Fibroblast of gingiva (primary cell): ENCODE results near the gene RHOT1.
"Not testable (repeated sequence)": the region's sequence is repeated elsewhere in the genome, so short reads cannot be mapped to it uniquely, and the experiment has no call there.

Source experiments
- DNase-seq: peaks from one replicate; pipeline ENCODE4 v3.0.0-alpha.2; 2011; ENCODE audit warnings: low read depth

RHOT1 gene

DNA sequence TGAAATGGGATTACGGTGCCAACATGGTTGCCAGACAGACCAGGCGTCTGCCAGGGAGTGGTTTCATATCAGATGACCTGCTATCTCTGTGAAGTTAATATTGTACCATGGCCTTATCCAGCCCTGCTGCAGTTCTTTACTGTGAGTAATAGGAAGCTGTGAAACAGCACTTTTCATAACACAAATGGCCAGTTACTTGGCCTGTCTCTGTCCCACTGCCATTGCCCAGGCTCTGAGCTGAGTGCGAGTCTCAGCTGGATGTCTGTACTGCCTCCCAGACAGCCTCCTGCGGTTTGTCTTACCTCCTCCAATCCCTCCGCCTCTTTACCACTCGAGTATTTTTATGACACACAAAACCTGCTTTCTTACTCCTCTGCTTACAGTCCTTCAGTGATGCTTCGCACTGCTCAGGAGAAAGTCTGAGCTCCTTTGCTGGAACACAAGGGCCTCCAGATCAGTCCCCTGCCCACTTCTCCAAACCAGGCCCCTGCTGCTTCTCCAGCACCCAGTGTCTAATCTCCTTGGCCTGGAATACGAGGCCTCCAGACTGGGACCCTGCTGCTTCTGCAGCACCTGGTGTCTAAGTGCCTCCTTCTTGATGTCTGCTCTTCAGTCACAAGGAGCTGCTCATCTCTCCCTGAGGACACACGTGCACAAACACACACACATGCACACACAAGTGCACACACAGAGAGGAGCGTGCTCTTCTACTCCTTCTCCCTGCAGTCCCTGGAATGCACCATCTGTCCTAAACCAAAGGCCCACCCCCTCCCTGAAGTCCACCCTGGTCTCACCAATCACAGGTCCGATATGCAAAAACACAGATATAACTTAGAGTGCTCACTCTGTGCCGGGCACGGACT lies 17.1 kb upstream of the RHOT1 start:
- no peak for DNase-seq

DNA sequence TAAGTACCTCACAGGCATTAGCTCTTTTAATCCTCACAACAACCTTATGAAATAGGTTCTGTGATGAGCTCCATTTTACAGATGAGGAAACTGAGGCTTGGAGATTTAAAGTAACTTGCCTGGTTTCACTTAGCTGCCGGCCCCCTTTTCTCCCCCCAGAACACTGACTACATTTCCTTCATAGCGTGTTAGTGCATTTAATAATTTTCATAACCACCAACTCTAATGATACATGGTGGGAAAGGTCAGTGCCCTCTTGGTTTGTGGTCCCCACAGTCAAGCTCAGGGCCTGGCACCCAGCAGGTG lies 16.5 kb upstream of the RHOT1 start:
- DNase-seq: no peak

DNA sequence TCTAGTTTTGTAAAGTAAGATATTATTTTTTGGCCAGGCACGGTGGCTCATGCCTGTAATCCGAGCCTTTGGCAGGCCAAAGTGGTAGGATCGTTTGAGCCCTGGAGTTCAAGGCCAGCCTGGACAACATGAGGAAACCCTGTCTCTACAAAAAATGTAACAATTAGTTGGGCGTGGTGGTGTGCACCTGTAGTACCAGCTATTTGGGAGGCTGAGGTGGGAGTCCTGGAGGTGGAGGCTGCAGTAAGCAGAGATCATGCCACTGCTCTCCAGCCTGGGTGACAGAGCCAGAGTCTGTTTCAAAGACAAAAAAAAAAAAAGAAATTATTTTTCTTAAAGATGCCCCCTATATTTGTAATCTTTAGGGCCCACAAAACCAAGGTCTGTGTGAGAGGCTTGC lies 16.0 kb upstream of the RHOT1 start:
- DNase-seq: no peak

DNA sequence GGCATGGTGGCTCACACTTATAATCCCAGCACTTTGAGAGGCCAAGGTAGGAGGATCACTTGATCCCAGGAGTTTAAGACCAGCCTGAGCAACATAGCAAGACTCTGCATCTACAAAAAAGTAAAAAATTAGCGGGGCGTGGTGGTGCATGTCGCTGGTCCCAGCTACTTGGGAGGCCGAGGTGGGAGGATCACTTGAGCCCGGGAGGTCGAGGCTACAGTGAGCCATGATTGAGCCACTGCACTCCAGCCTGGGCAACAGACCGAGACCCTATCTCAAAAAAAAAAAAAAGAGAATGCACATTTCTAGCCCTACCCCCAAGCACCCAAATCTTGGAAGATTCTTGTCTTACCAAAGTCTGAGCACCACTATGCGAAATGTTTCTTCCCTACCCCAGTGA lies 15.6 kb upstream of the RHOT1 start:
- DNase-seq: no peak

DNA sequence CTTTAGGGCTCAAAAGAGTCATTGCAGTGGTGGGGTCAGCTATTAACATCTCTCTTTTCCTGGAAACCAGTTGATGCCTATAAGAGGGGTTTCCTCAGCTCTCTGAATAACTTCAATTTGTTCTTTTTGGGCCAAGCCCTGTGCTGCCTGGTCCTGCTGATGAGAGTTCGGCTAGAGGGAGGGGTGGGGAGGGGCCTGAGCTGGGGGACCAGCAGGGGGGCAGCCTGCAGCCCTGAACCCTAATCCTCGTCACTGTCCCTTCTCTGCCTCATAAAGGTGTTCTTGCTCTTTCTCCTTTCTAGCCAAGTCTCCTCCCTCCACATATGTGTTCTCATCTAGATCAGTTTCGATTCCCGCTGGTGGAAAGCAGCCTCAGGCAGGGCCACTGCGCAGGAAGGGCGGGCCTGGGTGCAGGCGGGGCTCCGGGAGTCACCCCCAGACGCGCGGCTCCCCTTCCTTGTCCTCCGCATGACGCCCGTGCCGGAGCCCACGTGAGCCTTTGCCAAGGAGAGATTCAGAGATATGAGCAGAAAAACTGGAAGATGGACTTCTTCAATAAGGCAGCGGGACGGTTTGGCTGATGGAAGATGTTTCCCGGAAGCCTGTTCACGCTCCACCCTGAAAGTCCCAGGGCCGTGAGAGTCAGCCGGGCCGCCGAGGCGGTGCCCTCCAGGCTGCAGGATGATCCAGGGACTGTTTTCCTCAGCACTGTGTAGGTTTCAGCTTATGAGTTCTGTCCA lies 15.0 kb upstream of the RHOT1 start:
- DNase-seq: peak; percentile 72

DNA sequence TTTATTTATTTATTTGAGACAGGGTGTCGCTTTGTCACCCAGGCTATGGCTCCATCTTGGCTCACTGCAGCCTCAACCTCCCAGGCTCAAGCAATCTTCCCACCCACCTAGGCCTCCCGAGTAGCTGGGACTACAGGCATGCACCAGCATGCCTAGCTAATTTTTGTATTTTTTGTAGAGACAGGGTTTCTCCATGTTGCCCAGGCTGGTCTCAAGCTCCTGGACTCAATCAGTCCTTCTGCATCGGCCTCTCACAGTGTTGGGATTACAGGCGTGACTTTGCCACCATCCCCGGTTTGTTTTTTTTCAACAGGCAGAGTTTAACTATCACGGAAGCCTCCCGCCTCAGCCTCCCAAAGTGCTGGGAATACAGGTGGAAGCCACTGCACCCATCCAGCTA lies 13.8 kb upstream of the RHOT1 start:
- not testable (repeated sequence) for DNase-seq

DNA sequence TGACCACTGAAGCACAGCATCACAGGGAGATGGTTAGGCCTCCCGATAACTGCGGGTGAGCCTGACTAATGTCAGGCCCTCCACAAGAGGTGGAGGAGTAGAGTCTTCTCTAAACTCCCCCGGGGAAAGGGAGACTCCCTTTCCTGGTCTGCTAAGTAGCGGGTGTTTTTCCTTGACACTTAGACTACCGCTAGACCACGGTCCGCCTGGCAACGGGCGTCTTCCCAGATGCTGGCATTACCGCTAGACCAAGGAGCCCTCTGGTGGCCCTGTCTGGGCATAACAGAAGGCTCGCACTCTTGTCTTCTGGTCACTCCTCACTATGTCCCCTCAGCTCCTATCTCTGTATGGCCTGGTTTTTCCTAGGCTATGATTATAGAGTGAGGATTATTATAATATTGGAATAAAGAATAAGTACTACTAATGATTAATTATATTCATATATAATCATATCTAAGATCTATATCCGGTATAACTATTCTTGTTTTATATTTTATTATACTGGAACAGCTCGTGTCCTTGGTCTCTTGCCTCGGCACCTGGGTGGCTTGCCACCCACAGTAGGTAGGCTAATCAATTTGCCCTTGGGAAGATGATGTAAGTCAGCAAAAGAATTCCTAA lies 6.7 kb upstream of the RHOT1 start:
- DNase-seq: peak; percentile 21

DNA sequence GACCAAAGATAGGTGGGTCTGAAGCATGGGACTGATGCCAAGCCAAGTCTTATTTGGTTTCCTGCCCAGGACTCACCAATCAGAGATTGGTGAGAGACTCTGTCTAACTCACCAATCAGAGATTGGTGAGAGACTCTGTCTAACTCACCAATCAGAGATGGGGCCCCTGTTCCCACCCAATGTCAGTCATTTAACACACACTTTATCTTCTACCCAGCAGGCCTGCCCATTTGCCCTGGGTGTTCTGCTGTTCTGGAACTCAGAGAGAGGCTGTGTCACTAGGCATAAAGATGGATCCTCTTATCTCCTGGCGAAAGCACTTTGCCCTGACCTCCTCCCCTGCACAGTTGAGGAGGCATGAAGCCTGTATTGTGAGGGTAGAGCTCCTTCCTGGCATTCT lies 5.4 kb upstream of the RHOT1 start:
- DNase-seq: no peak

DNA sequence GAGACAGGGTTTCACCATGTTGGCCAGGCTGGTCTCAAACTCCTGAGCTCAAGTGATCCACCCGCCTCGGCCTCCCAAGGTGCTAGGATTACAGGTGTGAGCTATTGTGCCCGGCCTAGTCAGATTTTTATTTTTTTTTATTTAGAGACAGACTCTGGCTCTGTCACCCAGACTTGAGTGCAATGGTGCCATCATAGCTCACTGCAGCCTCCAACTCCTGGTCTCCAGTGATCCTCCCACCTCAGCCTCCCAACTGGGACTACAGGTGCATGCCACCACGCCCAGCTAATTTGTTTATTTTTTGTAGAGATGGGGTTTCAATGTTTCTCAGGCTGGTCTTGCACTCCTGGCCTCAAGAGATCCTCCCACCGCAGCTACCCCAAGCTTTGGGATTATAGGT lies 2.8 kb upstream of the RHOT1 start:
- not testable (repeated sequence) for DNase-seq

DNA sequence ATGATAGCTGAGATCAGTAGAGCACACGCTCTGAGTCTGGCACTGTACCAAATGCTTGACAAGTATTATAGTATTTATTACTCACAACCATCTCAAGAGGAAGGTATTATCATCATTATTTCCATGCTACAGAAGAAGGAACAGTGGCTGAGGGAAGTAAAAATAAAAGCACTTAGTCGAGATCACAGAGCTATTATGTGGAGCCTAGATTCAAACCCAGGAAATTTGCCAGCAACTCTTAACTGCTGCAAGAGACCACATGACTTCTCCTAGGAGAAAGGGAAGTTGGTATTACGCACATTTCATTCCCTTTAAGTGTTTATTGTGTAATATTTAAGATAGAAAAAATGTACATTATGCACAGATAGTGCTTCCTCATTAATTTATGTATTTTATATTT lies 1.0 kb upstream of the RHOT1 start:
- peak; percentile 91 for DNase-seq

DNA sequence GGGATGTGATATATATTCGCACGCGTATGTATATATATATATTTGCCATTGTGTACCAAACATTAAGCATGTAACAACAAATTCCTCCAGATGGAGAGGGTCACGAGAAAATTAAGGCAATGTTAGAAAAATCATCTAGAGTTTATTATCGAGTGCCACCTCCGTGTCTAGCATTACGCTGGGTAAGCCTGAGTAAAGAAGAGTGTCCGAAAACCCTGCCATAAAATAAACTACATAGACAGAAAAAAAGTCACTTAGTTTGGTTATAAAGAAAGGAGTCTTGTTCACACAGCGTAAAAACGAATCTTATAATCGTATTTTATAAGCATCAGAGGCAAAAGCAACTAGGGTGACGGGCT lies 644 bp upstream of the RHOT1 start:
- DNase-seq: no peak

DNA sequence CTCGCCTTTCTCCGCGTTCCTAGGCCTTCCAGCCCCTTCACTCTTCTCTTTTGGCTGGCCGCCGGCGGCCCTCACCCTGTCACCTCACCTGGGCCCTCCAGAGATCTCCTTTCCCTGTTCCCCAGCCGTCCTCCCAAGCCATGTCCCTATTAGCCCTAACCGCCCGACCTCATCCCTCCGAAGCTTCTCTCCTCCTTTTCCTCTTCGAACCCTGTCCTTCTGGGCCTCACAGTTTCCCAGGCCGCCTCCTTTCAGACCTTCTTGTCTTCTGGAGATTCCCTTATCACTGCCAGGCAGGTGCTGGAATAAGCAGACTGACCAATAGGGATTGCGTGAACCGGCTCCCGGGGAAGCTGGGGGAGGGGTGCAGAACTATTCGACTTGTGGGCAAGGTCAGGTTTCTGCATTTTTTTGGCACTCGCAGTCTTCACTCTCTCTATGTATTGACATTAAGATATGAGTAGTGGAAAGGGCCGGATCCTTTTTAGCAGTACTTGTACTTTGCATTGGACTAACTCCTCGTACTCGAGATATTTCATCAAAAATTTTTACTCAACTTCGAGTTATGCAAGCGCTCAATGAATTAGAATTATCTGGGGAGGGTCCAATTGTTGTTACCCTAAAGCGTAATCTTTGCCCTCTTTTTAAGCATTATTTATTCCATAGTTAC lies 690 bp downstream of the RHOT1 start:
- peak; percentile 64 for DNase-seq

DNA sequence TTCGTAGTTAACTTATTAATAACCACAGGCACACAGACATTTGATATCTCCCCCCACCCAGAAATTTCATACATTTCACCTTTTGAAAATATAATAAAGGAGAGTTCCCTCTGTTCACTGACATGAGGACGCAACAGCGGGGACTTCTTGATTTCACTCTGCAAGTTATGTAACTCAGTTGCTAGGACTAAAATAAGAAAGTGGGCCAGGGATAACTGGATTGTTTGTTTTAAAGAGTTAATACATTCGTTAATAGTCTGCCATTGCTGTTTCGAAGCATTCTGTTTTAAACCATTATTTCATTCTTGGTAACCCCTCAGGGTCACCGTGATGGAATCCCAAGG lies 1.2 kb downstream of the RHOT1 start:
- DNase-seq: no peak

DNA sequence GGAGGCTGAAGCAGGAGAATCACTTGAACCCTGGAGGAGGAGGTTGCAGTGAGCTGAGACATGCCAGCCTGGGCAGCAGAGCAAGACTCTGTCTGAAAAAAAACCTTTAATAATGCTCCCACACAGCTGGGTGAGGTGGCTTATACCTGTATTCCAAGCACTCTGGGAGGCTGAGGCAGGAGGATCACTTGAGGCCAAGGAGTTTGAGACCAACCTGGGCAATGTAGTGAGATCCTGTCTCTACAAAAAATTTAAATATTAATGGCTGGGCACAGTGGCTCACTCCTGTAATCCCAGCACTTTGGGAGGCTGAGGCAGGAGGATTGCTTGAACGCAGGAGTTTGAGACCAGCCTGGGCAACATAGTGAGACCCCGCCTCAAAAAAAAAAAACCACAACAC lies 2.1 kb downstream of the RHOT1 start:
- DNase-seq: not testable (repeated sequence)

DNA sequence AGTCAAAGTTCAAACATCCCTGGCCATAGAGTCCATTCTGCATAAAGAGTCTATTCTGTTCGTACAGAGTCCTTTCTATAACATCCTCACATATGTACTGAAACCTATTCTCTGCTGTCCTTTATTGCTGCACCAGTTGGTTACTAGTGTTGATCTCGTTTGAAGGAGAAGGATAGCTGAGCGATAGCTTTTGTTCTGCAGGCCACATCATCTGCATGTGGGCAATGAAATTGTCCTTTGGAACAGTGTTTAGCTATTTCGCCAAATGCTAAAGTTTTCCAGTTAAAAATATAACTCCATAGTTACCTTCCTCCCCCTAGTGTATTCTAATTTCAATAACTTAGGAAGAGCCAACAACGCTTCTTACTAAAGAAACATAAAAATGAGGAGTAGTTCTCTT lies 6.0 kb downstream of the RHOT1 start:
- DNase-seq: no peak

DNA sequence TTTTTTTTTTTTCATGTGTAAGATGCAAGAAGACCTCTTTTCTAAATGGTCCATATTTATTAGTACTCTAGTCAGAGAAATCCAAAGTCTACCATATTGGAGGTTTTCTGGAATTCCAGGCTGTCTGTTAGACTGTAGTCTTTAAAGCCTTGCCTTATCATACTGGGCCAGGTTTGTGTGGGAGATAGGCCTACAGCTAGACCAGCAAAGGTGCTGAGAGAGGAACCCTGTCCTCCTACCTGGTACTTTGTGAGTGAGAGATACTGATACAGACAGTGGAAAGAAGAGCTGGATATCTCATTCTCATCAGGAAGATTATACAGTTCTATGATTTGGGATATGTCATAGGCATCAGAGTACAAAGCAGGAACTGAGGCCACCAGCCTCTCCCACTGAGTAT lies 8.1 kb downstream of the RHOT1 start:
- DNase-seq: no peak

DNA sequence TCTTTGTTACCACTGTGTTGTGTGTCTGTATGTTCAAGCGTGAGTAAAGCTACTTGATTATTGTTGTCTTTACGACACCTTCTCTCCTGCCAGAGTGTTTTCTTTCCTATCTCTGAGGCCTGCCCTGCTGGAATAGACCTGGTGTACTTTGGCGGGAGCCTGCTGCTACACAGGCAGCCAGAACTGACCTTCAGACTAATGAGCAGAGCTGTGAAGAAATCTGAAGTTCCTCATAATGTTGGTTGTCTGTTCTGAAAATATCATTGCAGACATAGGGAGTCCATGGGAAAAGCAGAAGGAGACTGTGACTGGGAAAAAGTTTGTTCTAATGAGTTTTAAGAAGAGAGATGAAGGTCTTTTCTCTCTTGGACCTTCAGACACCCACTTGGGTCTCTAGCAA lies 9.8 kb downstream of the RHOT1 start:
- DNase-seq: no peak

DNA sequence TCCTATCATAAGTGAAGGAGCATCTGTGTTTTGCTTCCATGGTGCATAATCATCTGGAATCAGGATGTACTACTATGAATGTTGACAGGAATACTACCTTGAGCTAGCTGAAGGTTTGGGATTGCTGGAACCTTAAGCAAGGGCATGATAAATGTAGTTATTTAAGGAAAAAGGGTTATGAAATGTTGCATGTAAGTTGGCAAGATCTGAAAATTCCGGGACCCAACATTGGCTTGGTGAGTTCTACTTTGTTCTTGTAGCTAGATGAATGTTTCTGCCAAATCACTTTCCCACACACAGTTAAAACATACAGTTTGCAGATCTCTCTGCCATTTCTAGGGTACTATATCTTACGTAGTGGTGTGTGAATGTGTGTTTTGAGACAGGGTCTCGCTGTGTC lies 13.6 kb downstream of the RHOT1 start:
- no peak for DNase-seq

DNA sequence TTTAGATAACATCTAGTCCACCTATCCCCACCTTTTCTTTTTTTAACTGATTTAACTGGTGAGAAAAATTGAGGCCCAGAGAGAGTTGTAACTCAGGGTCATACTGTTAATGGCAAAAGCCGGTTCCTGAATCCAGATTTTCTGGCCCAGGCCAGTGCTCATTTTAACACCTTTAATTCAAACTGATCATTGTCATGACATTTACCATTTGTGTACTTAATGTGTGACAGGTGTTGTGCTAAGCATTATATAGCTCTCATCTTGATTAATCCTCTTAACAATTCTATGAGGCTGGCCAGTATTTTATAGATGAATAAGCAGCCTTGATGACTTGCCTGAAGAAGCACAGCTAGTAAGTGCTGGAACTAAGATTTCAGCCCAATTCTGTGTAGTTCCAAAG lies 14.4 kb downstream of the RHOT1 start:
- DNase-seq: no peak

DNA sequence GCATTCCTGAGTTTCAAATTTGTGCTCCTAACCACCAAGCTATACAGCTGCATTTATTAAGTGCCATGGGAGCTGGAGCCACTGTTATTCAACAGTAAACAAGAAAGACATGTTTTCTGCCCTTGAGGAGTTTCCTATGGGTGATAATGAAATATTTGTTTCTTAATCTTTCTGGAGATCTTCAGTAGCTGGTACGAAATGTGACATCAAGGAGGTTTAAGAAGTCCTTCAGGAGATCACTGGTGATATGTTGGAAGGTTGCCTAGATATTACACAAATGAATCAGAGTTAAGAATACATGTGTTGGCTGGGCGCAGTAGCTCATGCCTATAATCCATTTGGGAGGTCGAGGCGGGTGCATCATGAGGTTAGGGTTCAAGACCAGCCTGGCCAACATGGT lies 14.9 kb downstream of the RHOT1 start:
- peak; percentile 51 for DNase-seq

DNA sequence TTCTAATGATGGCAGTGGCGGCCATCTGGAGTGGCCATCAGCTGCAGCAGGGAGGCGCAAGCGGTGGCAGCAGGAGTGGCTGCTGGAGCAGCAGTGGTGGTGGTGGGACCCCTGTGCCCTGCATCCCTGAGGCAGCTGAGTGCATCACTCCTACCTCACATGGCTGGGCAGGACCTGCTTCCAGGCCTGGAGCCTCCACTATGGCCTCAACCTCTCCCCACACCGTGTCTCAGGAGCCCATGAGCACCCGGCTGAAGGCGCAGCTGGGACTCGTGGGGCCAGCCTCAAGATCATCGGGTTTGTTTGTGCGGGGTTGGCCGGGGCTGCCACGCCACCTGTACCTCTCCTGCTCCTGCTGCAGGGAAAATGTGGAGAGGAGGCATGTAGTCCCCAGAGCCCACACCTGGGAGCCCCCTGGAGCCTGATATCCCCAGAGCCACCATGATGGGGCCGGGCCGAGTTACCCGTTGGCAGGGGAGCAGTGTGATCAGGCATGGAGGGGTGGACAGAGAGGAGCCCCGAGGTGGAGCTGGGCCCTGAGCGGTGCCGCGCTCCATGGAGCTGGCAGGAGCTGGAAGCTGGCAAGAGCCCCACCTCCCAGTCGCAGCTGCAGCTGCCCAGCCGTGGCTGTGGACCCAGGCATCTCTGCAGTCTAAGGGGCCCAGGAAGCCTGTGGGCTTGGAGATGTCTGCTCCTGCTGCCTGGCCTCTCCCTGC lies 16.7 kb downstream of the RHOT1 start:
- no peak for DNase-seq
